Measurements from ENCODE around the gene RAD54L.
"Not testable (repeated sequence)": the region's sequence is repeated elsewhere in the genome, so short reads cannot be mapped to it uniquely, and the experiment has no call there.

The RAD54L gene

DNA sequence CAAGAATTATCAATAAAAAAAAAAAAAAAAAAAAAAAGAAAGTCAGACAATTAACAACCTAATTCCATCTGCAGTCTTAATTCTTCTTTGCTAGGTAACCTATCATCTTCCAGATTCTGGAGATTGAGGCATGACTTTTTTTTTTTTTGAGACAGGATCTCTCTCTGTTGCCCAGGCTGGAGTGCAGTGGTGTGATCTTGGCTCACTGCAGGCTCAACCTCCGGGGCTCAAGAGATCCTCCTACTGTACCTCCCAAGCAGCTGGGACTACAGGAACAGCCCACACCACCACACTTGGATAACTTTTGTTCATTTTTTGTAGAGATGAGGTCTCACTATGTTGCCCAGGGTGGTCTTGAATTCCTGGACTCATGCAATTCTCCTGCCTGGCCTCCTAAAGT, 4.6 kb upstream of the RAD54L start:
- DNase-seq, result no peak

DNA sequence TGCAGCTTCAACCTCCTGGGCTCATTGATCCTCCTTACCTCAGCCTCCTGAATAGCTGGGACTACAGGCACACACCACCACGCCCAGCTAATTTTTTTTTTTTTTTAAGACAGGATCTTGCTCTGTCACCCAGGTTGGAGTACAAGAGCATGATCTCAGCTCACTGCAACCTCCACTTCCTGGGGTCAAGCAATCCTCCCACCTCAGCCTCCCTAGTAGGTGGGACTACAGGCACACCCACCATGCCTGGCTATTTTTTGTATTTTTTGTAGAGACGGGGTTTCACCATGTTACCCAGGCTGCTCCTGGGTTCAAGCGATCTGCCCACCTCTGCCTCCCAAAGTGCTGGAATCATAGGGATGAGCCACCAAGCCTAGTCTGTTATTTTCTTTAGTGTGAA, 3.7 kb upstream of the RAD54L start:
- DNase-seq, result not testable (repeated sequence)

DNA sequence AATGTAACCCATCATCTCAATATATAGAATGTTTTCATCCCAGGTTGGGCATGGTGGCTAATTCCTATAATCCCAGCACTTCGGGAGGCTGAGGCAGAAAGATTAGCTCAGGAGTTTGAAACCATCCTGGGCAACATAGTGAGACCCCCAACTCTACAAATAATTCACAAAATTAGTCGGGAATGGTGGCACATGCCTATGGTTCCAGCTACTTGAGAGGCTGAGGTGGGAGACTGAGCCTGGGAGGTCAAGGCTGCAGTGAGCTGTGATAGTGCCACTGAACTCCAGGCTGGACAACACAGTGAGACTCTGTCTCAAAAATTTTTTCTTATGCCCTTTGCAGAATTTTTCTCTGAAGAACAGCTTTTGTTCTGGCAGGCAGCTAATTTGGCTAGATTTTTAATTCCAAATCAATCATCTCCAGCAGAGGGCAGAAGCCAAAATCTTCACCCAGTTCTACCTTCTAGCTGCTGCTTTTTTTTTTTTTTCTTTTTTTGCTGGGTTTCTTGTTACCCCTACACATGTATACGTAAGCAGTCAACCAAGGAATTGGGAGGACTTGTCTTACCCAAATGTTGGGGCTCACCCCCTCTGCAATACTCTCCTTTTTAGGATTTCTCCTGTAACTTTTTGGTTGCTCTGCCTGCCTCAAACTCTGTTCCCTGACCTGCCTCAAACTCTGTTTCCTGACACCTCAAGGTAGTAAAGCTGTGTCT, 2.7 kb upstream of the RAD54L start:
- peak in 2 of 3 experiments; percentile 3 to 28 for DNase-seq

DNA sequence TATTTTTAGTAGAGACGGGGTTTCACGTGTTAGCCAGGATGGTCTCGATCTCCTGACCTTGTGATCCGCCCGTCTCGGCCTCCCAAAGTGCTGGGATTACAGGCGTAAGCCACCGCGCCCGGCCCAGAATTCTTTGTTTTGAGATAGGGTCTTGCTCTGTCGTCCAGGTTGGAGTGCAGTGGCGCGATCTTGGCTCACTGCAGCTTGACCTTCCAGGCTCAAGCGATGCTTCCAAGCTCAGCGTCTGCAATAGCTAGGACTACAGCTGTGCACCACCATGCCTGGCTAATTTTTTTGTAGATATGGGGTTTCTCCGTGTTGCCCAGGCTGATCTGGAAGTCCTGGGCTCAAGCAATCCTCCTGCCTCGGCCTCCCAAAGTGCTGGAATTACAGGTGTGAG, 1.4 kb upstream of the RAD54L start:
- not testable (repeated sequence) for DNase-seq

DNA sequence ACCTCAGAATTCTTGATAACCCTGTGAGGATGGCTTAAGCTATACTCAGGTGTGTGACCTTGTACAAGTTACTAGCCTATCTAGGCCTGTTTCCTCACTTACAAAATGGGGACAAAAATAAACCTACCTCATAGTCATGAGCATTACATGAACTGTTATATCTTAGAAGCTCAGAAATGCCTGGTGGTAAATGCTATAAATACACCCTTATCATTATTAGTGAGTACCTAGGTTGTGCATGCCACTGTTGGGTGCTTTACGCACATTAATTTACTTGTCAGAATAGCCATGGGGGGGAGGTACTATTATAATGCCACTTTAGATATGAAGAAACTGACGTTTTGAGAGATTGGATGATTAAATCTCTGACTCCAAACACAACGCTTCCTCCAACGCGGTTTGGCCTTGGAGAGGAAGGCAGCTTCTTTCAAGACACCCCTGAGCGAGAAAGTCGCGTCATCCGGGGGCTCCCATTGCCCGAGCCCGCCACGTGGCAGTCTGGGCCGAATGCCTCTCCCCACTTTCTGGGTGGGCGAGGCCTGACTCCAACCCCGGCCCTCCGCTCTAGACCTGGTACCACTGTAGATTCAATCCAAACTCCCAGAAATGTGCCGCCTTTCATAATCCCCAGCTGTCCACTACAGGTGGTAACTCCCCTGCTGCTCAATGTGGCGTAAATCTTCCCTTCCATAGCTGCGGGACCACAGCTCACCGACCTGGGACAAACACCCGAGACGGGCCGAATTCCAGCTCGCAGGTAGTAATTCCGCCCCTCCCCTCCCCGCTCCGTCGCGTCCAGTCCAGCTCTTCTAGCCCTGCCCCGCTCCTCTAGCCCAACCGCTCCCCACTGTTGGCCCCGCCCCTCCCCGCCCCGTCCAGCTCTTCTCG, 771 bp upstream of the RAD54L start:
- DNase-seq, result peak in 1 of 3 experiments; percentile 50

DNA sequence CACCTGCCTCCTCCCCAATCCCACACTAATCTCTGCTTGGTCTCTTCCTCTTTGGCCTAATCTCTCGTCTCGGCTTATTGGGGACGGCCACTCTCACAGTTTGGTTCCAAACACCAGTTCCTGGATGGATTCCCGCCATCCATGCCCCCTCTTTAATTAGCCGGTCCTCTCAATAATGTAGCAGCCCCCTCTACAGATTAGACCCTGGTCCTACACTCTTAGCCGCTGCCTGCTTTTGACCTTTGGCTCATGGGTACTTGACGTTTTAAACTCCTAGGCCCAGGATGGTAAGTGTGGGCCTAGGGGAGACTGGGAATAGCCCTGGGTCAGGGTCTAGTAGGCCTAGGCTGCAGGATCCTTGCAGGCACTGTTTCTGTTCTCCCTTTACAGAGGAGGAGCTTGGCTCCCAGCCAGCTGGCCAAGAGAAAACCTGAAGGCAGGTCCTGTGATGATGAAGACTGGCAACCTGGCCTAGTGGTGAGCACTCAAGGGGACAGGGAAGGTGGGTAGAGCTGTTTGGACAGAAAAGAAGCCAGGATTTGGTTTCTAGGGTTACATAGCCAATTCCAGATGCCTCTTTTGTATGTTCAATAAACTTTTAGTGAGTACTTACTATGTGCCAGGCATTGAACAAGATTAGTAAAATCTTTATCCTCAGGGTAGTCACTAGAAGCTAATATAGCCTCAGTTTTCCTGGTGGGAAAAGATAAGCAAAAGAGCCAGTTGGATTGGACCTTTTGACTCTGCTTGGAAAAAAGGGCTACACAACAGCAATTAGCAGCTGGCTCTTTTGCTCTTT, 758 bp downstream of the RAD54L start:
- peak; percentile 53 to 78 (median 57) for DNase-seq

DNA sequence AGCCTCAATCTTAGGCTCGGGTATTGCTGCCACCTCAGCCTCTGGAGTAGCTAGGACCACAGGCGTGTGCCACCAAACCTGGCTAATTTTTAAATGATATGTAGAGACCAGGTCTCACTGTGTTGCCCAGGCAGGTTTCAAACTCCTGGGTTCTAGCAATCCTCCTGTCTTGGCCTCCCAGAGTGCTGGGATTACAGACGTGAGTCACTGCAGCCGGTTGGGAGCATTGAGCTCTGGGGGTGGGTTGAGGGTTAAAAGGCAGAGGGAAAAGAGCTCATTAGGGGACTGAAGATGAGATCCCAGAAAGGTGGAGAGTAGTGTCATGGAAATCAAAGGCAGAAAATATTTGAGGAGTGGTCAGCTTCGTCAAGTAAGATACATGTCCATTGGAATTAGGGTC, 7.1 kb downstream of the RAD54L start:
- no peak for DNase-seq

DNA sequence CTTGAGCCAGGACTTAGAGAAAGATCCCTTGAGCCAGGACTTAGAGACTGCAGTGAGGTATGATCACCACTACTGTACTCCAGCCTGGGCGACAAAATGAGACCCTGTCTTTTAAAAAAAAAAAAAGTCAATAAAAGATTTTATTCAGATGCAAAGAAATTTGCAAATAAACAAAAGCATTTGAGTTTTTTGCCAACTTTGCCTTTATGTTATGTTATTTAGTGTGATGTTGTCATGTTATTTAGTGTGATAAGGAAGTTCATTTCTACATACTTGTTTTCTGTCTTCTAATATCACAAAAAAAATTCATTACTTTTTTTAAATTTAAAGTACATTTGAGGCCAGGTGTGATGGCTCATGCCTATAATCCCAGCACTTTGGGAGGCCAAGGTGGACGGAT, 9.0 kb downstream of the RAD54L start:
- DNase-seq, result no peak

DNA sequence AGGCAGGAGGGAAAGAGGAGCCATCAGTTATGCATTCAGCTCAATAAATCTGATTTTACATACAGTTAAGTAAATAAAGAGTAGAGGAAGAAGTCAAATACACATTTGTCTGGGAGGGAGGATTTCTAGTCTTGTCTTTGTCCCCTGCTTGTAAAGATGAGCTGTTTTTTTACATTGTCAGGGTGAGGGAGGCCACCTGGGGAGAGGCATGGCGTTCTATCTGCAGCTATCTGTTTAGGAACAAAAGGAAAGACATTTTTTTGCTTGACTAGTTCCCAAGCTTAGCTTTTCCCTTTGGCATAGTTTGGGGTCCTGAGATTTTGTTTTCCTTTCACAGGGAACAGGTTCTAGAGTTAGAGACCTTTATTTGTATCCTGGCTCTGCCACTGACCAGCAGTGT, 14.9 kb downstream of the RAD54L start:
- no peak for DNase-seq

DNA sequence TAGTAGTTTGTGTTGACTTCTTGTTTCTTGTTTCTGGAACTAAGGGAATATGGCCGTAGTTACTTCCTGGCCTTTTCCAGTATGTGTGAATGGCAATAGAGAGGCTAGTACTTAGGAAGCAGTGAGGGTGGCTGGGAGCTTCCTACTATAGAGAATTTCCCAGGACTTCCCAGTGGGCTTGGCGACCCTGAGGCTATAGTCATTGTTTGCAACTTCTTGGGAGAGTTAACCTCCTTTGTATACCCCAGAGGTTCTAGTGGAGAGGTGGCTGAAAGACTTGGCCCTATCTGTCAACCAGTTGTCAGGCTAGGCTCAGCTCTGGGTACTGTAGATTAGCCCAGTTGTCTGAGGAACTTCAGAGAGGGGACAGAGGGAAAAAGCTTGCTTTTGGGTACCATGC, 15.6 kb downstream of the RAD54L start:
- DNase-seq, result no peak

DNA sequence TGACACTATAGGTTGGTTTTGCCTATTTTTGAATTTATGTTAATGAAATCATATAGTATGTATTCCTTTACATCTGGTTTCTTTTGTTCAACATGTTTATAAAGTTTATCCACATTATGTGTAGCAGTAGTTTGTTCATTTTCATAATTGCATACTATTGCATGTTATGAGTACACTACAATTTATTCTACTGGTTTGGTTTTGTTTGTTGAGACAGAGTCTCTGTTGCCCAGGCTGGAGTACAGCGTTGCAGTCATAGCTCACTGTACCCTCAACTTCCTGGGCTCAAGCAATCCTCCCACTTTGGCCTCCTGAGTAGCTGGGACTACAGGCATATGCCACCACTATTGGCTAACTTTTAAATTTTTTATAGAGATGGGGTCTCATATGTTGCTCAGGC, 21.0 kb downstream of the RAD54L start:
- no peak for DNase-seq

DNA sequence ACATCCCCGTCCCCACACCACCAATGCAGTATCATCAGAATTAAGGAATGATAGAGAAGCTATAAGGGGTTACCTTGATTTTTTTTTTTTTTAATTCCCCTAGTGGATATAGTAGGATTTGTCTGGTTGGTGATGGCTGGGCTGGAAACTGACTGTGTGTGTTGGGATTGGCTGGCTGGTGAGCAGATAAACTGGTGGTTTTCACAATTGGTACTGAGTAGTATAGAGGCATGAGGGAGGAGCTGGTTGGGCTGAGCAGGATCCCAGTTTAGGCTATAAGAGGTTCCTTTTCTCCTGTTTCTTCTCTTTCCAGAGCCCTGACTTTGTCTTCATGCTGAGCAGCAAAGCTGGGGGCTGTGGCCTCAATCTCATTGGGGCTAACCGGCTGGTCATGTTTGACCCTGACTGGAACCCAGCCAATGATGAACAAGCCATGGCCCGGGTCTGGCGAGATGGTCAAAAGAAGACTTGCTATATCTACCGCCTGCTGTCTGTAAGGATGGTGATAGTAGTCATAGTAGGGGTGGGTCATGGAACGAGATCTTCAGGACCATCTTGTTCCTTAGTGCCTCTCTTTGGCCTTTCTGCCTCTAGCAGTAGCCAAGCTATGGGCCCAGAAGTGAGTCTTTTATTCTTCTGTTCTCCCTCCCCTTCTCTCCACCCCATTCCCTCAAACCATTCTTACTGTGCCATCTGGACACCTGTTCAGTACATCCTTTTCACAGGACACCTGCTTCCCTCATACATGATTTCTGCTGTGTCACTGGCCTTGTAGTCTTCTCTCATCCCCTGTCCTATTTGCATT, 26.9 kb downstream of the RAD54L start:
- no peak for DNase-seq

DNA sequence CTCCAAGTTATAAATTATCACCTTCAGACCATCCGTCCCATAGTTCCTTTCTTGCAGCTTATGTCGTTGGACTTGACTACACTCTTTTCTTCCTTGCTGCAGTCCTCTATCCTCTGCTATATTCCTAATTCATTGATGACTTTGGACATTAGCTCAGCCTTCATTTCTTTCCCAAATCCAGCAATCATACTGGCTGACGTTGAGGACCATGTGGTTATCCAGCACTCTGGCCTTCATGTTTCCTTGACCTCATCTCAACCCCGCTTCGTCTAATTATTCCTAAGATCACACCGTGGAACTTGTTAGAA, 27.4 kb downstream of the RAD54L start:
- no peak for DNase-seq

DNA sequence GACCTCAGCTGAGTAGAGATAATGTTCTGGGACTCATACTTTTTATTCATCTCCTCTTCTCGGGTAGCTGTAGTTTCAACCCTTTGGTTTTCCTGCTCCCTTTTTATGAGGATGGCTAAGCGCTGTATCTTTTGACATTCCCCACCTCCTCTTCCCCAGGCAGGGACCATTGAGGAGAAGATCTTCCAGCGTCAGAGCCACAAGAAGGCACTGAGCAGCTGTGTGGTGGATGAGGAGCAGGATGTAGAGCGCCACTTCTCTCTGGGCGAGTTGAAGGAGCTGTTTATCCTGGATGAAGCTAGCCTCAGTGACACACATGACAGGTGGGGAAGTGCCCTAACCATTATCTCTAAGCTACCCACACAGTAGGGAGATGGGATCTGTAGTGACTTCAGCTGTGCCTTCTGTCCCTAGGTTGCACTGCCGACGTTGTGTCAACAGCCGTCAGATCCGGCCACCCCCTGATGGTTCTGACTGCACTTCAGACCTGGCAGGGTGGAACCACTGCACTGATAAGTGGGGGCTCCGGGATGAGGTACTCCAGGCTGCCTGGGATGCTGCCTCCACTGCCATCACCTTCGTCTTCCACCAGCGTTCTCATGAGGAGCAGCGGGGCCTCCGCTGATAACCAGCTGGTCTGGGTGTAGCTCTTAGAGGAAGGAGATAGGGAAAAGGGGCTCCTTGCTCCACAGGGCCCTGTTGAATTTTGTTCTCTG, 30.3 kb downstream of the RAD54L start:
- DNase-seq, result peak in 1 of 3 experiments; percentile 65

DNA sequence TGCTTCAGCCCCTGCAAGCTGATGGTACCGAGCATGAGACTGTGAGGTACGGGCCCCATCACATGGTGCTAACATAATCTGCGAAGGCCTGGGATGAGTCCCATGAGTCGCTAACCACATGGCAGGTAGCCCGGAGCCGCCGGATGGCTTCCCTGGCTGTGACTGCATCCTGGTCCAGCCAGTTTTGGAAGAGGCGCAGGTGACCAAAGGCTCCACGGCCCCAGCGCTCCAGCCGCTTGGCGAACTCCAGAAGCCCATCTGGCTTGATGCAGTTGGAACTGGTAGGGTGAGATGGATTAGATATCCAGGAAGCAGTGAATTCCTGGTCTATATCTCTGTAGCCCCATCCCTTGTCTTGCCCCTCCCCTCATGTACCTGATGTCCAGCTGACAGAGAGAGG, 31.2 kb downstream of the RAD54L start:
- DNase-seq, result no peak

DNA sequence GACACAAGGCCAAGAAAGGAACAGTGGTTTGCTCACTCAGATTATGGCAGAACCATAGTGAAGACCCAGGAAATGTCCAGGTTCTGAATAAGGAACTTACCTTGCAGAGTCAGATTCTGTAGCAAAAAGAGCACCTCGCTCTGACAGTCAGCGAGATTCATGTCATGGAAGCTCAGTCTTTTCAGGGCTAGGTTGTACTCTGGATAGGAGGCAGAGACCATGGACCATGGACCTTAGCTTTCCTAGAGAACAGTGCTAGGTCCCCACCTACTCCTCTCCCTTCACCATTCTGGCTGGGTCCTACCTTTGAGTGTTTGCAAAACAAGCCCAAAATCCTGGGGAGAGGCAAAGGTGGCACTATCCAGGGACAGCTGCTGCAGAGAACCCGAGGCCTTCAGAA, 32.5 kb downstream of the RAD54L start:
- no peak for DNase-seq

DNA sequence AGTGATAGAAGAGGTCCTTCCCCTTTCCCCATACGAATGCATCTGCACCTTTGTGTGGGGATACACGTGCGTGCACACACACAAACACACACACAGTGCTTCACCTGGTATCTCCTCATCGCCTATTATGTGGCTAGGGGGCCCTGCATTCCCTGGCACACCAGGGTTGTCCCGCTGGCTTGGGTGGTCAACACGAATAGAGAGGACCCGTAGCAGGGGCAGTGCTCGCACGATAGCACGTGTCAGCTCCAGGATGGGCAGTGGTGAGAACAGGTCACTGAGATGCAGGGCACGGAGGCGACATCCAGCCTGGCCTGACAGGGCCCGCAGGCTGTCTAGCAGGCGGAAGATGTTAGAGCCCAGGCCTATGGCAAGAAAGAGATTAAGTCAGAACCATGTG, 33.5 kb downstream of the RAD54L start:
- no peak for DNase-seq

DNA sequence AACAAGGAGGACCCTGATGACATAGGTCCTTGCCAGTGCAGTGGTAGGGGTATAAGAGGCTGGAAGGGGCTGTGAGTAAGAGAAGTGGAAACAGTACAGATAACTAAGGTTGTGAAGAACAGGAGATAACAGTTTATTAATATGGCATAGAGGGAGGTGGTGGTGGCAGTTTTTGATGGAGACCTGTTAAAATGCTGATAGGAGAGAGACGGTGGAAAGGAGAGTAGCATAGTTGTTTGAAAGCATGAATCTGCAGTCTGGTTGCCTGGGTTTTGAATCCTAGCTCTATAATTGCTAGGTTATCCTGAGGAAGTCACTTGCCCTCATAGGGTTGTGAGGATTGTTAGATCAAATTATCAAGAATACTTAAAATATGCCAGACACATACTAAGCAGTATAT, 36.5 kb downstream of the RAD54L start:
- no peak for DNase-seq

DNA sequence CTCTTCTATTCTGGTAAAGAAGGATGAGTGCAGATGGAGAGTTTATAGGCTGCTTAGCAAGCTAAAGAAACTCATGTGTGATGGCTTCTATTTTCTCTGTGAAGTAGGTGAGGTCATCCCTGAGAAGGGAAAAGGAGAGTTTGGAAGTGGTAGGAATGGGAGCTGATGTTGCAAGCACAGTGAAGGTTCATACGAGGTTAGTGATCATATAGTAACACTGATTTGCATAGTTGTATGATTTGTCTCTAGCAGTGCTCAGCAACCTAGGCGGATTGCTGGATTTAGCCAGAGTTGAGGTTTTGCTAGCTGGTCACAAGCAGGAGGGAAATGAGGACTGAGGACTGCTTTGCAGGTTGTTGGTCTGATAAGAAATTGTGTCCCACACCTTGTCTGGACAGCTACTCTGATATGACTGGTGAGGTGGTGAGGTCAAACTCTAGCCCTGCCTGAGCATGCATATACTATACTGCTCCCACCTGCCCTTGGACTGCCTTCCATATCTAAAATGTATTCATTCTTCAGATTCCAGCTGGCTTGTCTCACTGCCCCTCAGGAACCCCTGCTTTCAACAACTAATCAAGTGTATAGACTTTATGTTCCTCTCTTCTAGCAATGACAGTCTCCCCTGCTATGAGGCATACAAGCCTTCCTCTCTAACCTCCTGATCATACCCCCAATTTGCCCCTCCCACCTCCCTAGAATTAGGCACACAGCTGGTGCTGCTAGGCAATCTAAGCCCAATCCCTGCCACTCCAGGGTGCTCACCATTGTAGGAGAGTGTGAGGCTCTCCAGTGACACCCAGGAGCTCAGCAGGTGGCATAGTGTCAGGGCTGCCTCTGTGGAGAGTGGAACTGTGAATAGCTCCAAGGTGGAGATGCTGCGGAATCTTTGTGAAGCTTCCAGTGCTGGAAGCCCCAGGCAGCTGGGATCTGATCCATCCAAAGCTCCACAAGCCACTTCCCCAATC, 37.3 kb downstream of the RAD54L start:
- peak; percentile 8 to 63 (median 24) for DNase-seq

DNA sequence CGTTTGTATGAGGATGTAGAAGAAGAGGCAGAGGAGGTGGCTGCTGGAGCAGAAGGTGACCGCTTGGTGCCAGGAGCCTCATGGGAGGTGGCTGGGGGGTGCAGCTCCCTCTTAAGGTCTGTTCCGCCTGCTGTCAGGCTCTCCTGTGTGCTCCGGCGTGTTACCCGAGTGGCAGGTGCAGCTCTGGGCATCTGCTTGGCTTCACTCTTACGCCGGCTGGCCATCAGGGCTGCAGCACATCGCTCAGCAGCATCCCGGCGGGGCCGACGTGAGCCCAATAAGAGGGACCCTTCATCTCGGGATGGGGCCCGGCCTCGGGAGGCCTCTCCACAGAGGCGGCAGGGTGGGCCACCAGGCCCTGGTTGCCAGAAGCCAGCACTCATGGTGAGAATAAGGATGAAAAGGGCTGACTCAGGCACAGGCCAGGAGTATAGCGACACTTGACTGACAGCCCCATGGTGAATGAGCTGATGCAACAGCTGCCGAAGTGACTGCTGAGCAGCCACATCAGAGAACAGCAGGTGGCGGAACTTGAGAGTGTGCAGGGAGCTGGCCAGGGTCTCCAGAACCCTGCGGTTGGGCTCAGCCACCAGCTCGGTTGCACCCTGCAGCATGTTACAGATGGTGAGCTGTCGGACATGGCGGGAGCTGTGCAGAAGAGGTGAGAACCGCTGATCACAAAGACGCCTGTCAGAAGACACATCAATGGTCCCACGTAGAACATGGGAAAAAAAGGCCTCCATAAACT, 38.3 kb downstream of the RAD54L start:
- peak; percentile 74 to 86 (median 85) for DNase-seq
